AG10803 (cell line): ENCODE data around the gene RAB3B.

ENCODE experiments used
- DNase-seq: peaks from one replicate; pipeline ENCODE4 v3.0.0; 2010; ENCODE audit warnings: low read depth
- H3K4me3 ChIP-seq: 2 replicates; pipeline ENCODE4 v1.5.1; 2011; ENCODE audit warnings: mild to moderate bottlenecking, low read length, control low read depth
- CTCF ChIP-seq: conservative IDR thresholded peaks from 2 replicates; pipeline ENCODE4 v1.5.1; 2011; ENCODE audit warnings: mild to moderate bottlenecking, low read length, control low read depth, inconsistent platforms

RAB3B gene

DNA sequence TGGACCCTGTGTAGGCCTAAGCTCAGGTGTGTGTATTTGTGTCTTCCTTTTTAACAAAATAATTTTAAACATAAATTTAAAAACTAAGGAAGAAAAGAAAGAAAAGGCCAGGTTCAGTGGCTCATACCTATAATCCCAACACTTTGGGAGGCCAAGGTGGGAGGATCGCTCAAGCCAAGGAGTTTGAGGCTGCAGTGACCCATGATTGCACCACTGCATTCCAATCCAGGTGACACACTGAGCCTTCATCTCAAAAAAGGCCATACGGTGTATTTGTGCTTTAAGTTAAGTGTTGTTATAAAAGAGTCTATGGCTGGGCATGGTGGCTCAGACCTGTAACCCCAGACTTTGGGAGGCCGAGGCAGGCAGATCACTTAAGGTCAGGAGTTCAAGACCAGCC, 8.3 kb downstream of the RAB3B start:
- H3K4me3 ChIP-seq, result no peak overlapping the region
- TF ChIP-seq CTCF, result no peak
- no peak for DNase-seq

DNA sequence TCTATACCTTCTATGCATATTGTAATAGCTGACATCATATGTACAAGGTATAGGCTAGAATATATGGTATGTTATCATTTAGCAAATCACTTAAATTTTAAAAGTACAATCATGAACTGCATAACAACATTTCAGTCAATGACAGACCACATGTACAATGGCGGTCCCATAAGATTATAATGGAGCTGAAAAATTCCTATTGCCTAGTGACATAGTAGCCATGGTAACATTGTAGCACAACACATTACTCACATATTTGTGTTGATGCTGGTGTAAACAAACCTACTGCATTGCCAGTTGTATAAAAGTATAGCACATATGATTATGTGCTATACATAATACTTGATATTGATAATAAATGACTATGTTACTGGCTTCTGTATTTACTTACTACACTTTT, 8.9 kb downstream of the RAB3B start:
- no peak overlapping the region for H3K4me3 ChIP-seq
- DNase-seq, result no peak
- TF ChIP-seq CTCF, result no peak

DNA sequence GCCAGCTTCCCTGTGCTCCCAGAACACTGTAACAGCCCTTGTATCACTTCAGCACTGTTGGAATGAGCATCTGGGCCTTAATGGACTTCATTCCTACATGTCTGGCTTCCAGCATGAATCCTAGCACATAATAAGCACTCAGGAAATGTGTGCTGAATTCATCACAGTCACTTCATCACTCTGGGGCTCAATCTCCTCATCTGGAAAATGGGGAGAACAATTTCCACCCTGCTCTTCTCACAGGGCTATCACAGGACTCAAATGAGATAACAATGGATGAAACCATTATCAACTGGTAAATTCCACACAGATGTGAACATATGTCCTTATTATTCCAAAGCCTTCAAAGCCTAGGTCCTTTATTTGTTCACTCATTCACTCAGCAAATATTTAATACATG, 12.4 kb downstream of the RAB3B start:
- DNase-seq, result no peak
- no peak overlapping the region for H3K4me3 ChIP-seq
- TF ChIP-seq CTCF, result no peak

GRCh38 chr1:51976846-51977602, 13.5 kb downstream of the RAB3B start:
- DNase-seq, result no peak
- no peak for TF ChIP-seq CTCF
- no peak overlapping the region for H3K4me3 ChIP-seq

DNA sequence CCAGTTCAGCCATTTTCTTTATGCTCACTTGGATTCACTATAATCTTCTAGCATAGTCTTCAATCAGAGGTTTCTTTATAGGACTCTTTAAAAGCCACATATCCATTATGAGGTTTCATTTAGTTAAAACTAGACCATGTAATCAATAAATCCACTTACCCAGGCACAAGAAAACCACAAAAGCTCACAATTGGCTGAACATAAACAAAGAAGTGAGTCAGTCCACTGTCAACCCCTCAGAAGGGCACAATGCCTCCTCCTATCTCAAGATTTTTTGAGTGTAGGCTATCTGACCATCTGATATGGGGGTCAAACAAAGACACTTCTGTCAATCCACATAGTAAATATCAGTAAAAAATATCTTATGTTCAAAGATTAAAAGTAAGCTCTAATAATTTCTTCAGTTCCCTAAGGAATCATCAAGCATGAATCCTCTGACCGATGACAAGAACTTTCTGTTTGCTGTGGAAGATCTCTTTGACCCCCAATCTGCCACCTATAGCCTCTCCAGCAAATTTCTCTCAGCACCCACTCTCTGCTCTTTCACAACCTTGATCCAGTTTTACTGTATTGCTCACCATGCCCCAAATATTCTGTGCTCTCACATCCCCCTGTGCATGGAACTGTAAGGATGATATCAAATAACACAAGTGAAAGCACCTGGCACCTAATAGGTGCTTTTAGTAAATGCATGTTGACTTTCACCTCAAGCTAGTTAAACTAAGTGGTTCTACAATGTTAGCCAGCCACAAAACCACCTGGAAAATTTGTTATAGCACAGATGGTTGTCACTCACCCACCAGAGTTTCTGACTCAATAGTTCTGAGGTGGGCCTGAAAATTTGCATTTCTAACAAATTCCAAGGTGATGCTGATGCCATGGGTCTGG, 16.7 kb downstream of the RAB3B start:
- no peak for TF ChIP-seq CTCF
- no peak for DNase-seq
- H3K4me3 ChIP-seq, result no peak overlapping the region

DNA sequence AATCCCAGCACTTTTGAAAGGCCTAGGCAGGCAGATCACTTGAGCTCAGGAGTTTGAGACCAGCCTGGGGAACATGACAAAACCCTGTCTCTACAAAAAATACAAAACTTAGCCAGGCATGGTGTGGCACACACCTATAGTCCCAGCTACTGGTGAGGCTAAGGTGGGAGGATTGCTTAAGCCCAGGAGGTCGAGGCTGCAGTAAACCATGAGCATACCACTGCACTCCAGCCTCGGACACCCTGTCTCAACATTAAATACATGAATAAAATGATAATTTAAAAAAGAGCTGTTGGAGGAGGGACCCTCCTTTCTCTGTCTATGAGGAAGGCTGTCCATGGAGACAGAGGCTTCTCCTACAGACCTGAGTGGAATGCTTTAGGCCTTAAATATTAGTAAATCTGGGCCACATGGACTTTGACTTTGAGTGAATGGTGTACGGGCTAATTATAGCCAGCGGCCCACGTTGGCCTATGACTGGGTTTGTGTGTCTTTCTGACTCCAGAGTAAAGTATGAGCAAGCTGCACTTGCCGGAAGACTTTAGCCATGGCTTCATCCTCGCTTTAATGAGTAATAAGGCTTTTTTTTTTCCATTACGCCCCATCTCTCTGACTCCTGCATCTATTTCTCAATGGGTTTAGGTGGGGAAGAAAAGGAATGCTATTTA, 21.3 kb downstream of the RAB3B start:
- no peak overlapping the region for H3K4me3 ChIP-seq
- no peak for TF ChIP-seq CTCF
- peak; percentile 94 for DNase-seq
